ENCODE data around the gene VCX3B.
"Not testable (repeated sequence)": the region's sequence is repeated elsewhere in the genome, so short reads cannot be mapped to it uniquely, and the experiment has no call there.

The VCX3B gene

GRCh38 chrX:8464530-8464929 lies at the start of gene VCX3B:
Gene VCX3B, plus strand, starts transcription at chrX:8464830. Its CDS starts 621 bp downstream, at chrX:8465451.
- not testable (repeated sequence) for DNase-seq (ENCODE audit: low read depth in 2 of 2)

DNA sequence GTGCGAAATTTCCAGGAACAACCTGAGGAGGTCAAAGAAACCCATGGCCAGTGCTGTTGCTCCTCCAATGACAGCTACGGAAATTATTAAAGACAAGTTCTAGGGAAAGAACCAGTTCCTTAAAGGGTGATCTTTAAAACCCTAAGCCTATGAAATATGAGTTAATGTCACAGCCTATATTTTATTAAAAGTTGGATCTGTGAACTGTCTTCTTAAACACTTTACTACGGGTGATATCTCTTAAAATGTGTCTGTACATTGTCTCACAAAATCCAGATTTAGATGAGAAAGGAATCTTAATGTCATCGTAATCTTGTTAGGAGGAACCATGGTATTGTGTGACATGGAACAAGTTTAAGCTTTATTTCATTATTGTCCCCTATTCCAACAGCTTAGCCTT lies 46.3 kb upstream of the VCX3B start:
- no peak for DNase-seq (ENCODE audit: low read depth in 2 of 2)

- no peak for DNase-seq (ENCODE audit: low read depth in 2 of 2)
These were observed 39.7 kb upstream of the VCX3B start for GRCh38 chrX:8424912-8425311.

DNA sequence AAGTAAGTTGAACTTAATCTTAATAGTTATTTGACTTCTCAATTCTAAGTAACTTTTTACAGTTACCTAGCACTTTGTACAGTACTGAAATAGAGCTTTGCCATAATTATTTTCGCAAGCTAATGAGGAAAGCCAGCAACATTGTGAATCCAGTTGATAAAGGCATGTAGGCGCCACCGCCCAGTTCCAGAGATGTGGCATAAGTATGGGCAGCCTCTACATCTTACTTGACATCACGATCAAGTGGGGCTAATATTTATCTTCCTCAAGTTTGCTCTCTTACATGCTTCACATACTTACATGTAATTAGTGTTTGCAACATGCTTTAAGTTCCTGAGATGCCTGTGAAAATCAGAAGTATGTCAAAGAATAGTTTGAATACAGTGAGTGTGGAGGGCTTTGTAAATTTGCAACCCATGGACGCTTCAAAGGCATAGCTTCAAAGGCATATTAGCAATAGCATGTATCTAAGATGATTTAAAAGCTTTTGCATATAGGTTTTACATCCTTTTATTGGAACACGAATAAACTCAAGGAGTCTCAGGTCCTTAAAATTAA lies 34.9 kb upstream of the VCX3B start:
- no peak for DNase-seq (ENCODE audit: low read depth in 2 of 2)

- DNase-seq (ENCODE audit: low read depth in 2 of 2) = no peak
These were observed 34.2 kb upstream of the VCX3B start for GRCh38 chrX:8430444-8430843.

DNA sequence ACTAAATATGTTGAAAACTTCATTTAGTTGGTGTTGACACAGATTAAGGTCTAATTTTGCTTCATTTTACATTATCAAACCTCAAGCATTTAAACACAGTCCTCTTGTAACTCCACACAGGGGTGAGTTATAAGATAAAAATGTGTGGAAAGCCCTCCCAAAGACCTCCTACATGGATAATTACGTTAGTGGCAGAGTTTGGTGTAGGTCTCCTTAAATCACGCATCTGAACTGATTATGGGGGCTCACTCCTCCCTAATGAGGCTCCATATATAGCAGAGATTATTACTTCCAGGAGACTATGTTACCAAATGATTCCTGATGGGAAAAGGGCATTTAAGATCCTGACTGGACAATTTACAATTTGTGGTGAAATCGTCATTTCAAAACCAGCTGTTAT lies 32.2 kb upstream of the VCX3B start:
- DNase-seq (ENCODE audit: low read depth in 2 of 2) = no peak

DNA sequence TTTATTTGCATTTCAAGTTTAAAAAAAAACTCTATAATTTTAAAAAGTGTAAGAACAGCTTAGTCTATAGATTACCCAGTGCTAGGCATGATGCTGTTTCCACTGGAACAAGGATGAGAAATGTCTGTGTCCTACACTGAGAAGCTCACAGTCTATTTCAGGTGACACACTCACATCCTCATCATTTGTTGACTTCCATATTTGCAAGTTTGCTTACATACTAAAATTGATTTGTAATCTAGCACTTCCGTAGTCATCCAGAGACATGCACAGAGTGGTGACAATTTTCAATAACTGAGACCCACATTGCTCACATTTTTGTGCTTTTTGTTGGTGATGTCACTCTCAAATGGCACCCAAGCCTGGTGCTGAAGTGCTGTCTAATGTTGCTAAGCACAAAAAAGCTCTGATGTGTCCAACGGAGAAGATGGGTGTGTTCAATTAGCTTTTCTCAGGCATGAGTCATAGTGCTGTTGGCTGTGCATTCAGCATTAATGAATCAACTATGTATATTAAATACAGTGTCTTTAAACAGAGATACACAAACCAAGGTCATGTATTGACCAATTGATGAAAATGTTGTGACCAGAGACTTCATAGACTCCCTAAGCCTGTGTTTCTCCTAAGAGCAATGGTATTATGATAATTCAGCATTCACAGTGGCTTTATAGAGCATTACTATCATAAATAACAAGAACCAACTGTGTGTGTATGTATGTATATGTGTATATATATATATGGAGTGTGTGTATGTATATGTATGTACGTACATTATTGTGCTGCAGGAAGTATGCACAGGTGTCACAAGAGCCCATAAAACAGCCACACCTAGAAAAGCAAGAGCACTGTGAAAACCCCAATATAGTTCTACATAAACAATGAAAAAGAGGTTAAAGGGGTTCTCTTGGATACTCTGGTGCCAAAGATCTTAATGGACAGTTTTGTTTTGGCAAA lies 31.2 kb upstream of the VCX3B start:
- DNase-seq (ENCODE audit: low read depth in 2 of 2) = no peak

GRCh38 chrX:8447368-8447767 lies 17.3 kb upstream of the VCX3B start:
- no peak for DNase-seq (ENCODE audit: low read depth in 2 of 2)

DNA sequence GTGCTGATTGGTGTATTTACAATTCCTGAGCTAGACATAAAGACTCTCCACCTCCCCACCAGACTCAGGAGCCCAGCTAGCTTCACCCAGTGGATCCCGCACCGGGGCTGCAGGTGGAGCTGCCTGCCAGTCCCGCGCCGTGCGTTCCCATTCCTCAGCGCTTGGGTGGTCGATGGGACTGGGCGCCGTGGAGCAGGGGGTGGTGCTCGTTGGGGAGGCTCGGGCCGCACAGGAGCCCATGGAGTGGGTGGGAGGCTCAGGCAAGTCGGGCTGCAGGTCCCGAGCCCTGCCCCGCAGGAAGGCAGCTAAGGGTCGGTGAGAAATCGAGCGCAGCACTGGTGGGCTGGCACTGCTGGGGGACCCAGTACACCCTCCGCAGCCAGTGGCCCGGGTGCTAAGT lies 12.3 kb upstream of the VCX3B start:
- DNase-seq (ENCODE audit: low read depth in 2 of 2) = not testable (repeated sequence)

DNA sequence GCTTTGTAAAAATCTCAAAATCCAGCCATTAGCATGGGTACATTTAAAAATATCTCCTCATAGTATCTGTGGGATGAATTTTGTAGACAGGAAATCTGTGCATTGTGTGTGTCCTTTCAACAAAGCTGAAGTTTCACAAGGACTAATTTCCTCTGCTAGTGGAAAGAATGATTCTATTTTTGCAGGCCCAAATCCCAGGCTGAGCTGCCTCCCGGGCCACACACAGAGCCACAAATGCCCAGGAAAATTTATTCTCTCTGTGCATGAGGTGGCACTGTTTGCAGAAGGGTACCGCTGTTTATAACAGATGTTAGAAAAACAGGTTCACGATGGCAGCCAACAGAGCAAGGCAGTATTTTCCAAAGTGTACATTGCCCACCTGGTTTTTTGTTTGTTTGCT lies 11.0 kb upstream of the VCX3B start:
- no peak for DNase-seq (ENCODE audit: low read depth in 2 of 2)

GRCh38 chrX:8455557-8455956 lies 9.1 kb upstream of the VCX3B start:
- no peak for DNase-seq (ENCODE audit: low read depth in 2 of 2)

DNA sequence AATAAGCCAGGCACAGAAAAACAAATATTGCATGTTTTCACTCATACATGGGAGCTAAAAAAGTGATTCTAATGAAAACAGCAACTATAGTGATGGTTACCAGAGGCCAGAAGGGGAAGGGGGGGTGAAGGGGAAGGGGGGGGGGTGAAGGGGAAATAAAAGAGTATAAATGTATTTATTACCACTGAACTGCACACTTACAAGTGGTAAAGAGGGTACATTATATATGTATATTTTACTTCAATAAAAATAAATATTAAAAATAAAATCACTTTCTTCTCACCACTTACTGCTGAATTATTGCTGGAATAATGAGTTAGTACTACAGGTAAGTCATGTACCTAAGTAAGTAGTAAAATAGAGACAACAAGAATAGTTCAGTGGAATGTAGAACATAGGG lies 2.1 kb upstream of the VCX3B start:
- no peak for DNase-seq (ENCODE audit: low read depth in 2 of 2)

- DNase-seq (ENCODE audit: low read depth in 2 of 2) = no peak
These were observed 19.8 kb downstream of the VCX3B start for GRCh38 chrX:8484360-8484949.

DNA sequence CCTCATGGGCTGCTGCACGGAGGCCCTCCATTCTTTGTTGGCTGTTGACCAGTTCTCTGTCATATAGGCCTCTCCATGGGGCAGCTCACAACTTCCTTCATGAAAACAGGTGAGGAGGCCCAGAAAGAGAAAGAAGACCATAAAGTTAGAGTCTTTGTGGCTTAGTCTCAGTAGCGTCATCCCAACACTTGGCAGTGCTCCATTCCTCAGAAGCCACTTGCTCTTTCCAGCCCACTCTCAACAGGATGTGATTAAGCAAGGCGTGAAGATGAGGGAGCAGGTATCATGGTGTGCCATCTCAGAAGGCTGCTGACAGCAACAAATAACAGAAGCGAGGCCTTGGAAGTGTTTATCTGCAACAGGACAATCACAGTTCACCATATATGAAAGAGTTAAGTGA lies 30.4 kb downstream of the VCX3B start:
- DNase-seq (ENCODE audit: low read depth in 2 of 2) = not testable (repeated sequence)

GRCh38 chrX:8500203-8500602 lies 35.6 kb downstream of the VCX3B start:
- no peak for DNase-seq (ENCODE audit: low read depth in 2 of 2)

DNA sequence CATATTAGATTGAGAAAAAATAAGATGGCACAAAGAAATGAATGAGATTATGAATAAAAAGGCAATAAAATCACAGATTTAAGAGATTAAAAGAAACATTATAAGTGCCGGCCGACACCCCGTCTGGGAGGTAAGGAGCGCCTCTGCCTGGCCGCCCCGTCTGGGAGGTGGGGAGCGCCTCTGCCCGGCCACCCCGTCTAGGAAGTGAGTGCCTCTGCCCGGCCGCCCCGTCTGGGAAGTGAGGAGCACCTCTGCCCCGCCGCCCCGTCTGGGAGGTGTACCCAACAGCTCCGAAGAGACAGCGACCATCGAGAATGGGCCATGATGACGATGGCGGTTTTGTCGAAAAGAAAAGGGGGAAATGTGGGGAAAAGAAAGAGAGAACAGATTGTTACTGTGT lies 37.5 kb downstream of the VCX3B start:
- DNase-seq (ENCODE audit: low read depth in 2 of 2) = not testable (repeated sequence)

DNA sequence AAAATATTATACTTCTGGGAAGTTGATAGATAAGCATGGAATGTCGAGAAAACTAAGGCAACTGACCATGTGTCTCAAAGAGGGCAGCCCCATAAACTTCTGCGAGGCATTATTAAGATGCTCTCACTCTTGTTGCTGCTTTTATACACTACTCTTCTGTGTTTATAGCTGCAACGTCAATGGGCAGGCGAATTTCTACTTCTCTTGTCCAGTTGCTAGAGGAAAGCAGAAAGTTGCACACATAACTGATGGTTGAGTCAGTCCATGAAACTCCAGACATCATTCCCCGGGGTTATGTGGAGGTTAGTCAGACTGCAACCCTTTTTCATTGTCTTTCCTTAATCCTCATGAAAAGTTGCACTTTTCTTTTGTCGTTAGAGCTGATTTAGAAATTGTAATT lies 39.8 kb downstream of the VCX3B start:
- DNase-seq (ENCODE audit: low read depth in 2 of 2) = no peak

Data from stimulated activated CD8-positive, alpha-beta memory T cell treated with anti-CD3 and anti-CD28 coated beads, Interleukin-7, amount 100 ng/mL, for 4 hours (primary cell).